MM.1S (cell line): ENCODE measurements around the gene KCNQ5.

ENCODE experiments used
- CTCF ChIP-seq: fragments of 300-600 bp; sonication (generic); IDR thresholded peaks from 2 replicates; pipeline ENCODE4 v1.5.1; 2016; ENCODE audit warnings: antibody characterized with exemption, low read length, mixed read lengths
- EZH2phosphoT487 ChIP-seq: fragments of 300-600 bp; sonication (generic); IDR thresholded peaks from 2 replicates; pipeline ENCODE4 v1.6.1; 2018; ENCODE audit warnings: antibody characterized with exemption, low read length

- no peak for TF ChIP-seq CTCF
- no peak for TF ChIP-seq EZH2phosphoT487
These were observed 13.8 kb downstream of the KCNQ5 start for GRCh38 chr6:72635636-72636035.
